ENCODE measurements around the gene UGGT1. TPM values are rescaled to one million over a fixed set of nuclear protein-coding genes. Genes with fewer than 3 reads are reported as not detected.

Gene UGGT1
- total RNA-seq, 1 experiment from 2014 or later, result 51.8 TPM

DNA sequence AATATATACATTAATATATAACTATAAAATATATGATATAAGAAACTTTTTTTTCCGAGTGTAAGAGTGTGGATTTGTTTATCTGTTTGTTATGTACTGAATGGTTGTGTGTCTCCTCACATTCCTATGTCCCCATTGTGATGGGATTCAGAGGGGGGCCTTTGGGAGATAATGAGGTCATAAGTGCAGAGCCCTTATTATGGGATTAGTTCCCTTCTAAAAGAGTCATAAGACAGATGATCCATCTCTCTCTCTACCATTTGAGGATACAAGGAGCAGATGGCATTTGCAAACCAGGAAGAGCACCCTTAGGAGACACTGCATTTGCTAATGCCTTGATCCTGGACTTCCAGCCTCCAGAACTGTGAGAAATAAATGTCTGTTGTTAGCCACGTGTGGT, 32.9 kb upstream of the UGGT1 start:
- Histone ChIP-seq H3K4me1 (ENCODE audit: control insufficient read depth in 1 of 2, insufficient read depth in 2 of 2, low read length in 2 of 2) (no peaks in the 10 kb centered on the region), H3K9me3 (ENCODE audit: control insufficient read depth in 1 of 2, insufficient read depth in 1 of 2, low read depth in 1 of 2, low read length in 2 of 2) (no peaks in the 10 kb centered on the region), H3K9me2 (ENCODE audit: insufficient read depth) (no peaks in the 10 kb centered on the region), H2AFZ (ENCODE audit: low read depth, low read length, poor library complexity, severe bottlenecking) (no peak overlapping the region), H3K27ac (ENCODE audit: low read depth, low read length) (no peak overlapping the region), H3K79me2 (ENCODE audit: insufficient read depth, low read length) (no peaks in the 10 kb centered on the region), H3K36me3 (ENCODE audit: control insufficient read depth in 1 of 2, insufficient read depth in 2 of 2, low read length in 2 of 2) (no peaks in the 10 kb centered on the region), H3K27me3 (ENCODE audit: insufficient read depth, low read length) (no peaks in the 10 kb centered on the region), H4K20me1 (ENCODE audit: insufficient read depth) (no peaks in the 10 kb centered on the region), H3K4me2 (ENCODE audit: low read length) (no peak overlapping the region), H3K4me3 (replicated peaks in 1 of 2; ENCODE audit: low read depth in 1 of 2, low read length in 2 of 2) (no peak overlapping the region), H3K9ac (ENCODE audit: low read length) (no peak overlapping the region)
- ChIA-PET RAD21 (ENCODE audit: low non-redundant PET in 1 of 2, low total read pairs in 2 of 2, uncharacterized antibody in 2 of 2, unreplicated experiment in 2 of 2) (no interaction called here), CTCF (no interaction called here), POLR2A (no interaction called here)
- TF ChIP-seq CEBPB (IDR thresholded peaks at IDR 0.05; ENCODE audit: low read depth) (no peak), FOSL1 (IDR thresholded peaks at IDR 0.05; ENCODE audit: low read depth) (no peak), CBX3 (IDR thresholded peaks at IDR 0.05; ENCODE audit: low read depth) (no peak), EZH2phosphoT487 (IDR thresholded peaks at IDR 0.05; ENCODE audit: borderline replicate concordance) (no peak), CTCF (IDR thresholded peaks at IDR 0.05 in 2 of 3, conservative IDR thresholded peaks at IDR 0.05 in 1 of 3; ENCODE audit: borderline replicate concordance in 1 of 3, insufficient read depth in 1 of 3, low read depth in 2 of 3, low read length in 2 of 3) (no peak)
- DNase-seq (ENCODE audit: low read depth, low spot score), result no peak
- no TSS peak for BruUV-seq (replicated peaks)
- intact Hi-C loops (cut with micrococcal nuclease), result no loop called here
- no peak for ATAC-seq

GRCh38 chr2:128062571-128062970, 28.4 kb upstream of the UGGT1 start:
- Histone ChIP-seq H3K4me3 (replicated peaks in 1 of 2; ENCODE audit: low read depth in 1 of 2, low read length in 2 of 2) (no peak overlapping the region), H3K27me3 (ENCODE audit: insufficient read depth, low read length) (no peaks in the 10 kb centered on the region), H3K4me1 (ENCODE audit: control insufficient read depth in 1 of 2, insufficient read depth in 2 of 2, low read length in 2 of 2) (no peaks in the 10 kb centered on the region), H3K79me2 (ENCODE audit: insufficient read depth, low read length) (no peaks in the 10 kb centered on the region), H3K27ac (ENCODE audit: low read depth, low read length) (no peak overlapping the region), H4K20me1 (ENCODE audit: insufficient read depth) (no peaks in the 10 kb centered on the region), H3K9me2 (ENCODE audit: insufficient read depth) (no peaks in the 10 kb centered on the region), H3K4me2 (ENCODE audit: low read length) (no peak overlapping the region), H3K9ac (ENCODE audit: low read length) (no peak overlapping the region), H3K9me3 (ENCODE audit: control insufficient read depth in 1 of 2, insufficient read depth in 1 of 2, low read depth in 1 of 2, low read length in 2 of 2) (no peaks in the 10 kb centered on the region), H3K36me3 (ENCODE audit: control insufficient read depth in 1 of 2, insufficient read depth in 2 of 2, low read length in 2 of 2) (no peaks in the 10 kb centered on the region), H2AFZ (ENCODE audit: low read depth, low read length, poor library complexity, severe bottlenecking) (no peak overlapping the region)
- ATAC-seq, result no peak
- ChIA-PET CTCF (interaction anchor here (1.2 to 1.4 kb wide), 2 partner anchors 24 to 170 kb away, joined by 3 to 9 read pairs; no protein-coding TSS in a partner anchor), RAD21 (ENCODE audit: low non-redundant PET in 1 of 2, low total read pairs in 2 of 2, uncharacterized antibody in 2 of 2, unreplicated experiment in 2 of 2) (no interaction called here), POLR2A (no interaction called here)
- no TSS peak for BruUV-seq (replicated peaks)
- TF ChIP-seq MAX (IDR thresholded peaks at IDR 0.05) (no peak), SP1 (IDR thresholded peaks at IDR 0.05; ENCODE audit: low read depth) (no peak), SIN3A (IDR thresholded peaks at IDR 0.05; ENCODE audit: low read depth) (no peak), ZNF274 (IDR thresholded peaks at IDR 0.05; ENCODE audit: low read depth, low read length) (no peak), YY1 (IDR thresholded peaks at IDR 0.05; ENCODE audit: extremely low read depth, insufficient replicate concordance, low read depth, low read length) (no peak)
- intact Hi-C loops (cut with micrococcal nuclease), result loop anchor here (10.0 kb wide), 3 partner anchors 252 to 1862 kb away; partner anchors contain the start of gene HS6ST1
- DNase-seq (ENCODE audit: low read depth, low spot score), result no peak

Measured in HCT116 (cell line).